ENCODE measurements around the gene ATXN7.

GRCh38 chr3:63936925-63937324 lies 73.3 kb downstream of the ATXN7 start:
- TF ChIP-seq, protein P1, sequence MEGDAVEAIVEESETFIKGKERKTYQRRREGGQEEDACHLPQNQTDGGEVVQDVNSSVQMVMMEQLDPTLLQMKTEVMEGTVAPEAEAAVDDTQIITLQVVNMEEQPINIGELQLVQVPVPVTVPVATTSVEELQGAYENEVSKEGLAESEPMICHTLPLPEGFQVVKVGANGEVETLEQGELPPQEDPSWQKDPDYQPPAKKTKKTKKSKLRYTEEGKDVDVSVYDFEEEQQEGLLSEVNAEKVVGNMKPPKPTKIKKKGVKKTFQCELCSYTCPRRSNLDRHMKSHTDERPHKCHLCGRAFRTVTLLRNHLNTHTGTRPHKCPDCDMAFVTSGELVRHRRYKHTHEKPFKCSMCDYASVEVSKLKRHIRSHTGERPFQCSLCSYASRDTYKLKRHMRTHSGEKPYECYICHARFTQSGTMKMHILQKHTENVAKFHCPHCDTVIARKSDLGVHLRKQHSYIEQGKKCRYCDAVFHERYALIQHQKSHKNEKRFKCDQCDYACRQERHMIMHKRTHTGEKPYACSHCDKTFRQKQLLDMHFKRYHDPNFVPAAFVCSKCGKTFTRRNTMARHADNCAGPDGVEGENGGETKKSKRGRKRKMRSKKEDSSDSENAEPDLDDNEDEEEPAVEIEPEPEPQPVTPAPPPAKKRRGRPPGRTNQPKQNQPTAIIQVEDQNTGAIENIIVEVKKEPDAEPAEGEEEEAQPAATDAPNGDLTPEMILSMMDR (IDR thresholded peaks at IDR 0.05) = no peak
- no peak for TF ChIP-seq POLR2A (IDR thresholded peaks at IDR 0.05)

Data from esophagus squamous epithelium (tissue), 4 donors.